Measurements from ENCODE around the gene WSB2.
A peak's percentile ranks its signal among the peaks of the same experiment; 100 is the strongest.

WSB2 gene

GRCh38 chr12:118061011-118061872 is at the start of gene WSB2:
Gene WSB2 (minus strand): TSS chr12:118061179. CDS start chr12:118061048, 131 bp downstream.
- peak within 1 kb of the TSS; percentile 89 for H3K27ac ChIP-seq
- TF ChIP-seq ZFX (IDR thresholded peaks at IDR 0.05; ENCODE audit: borderline replicate concordance), result no peak
- TF ChIP-seq CTCF (IDR thresholded peaks at IDR 0.05), result no peak

- H3K27ac ChIP-seq, result no peak overlapping the region
- TF ChIP-seq CTCF (IDR thresholded peaks at IDR 0.05), result no peak
- TF ChIP-seq ZFX (IDR thresholded peaks at IDR 0.05; ENCODE audit: borderline replicate concordance), result no peak
These were observed 48.1 kb upstream of the WSB2 start for GRCh38 chr12:118109088-118109487.

- TF ChIP-seq CTCF (IDR thresholded peaks at IDR 0.05) (no peak), ZFX (IDR thresholded peaks at IDR 0.05; ENCODE audit: borderline replicate concordance) (no peak)
- H3K27ac ChIP-seq, result no peak overlapping the region
These were observed 46.7 kb upstream of the WSB2 start for GRCh38 chr12:118107694-118108093.

- H3K27ac ChIP-seq, result no peak overlapping the region; the same call in 1 of the 2 replicates
- TF ChIP-seq ZFX (IDR thresholded peaks at IDR 0.05; ENCODE audit: borderline replicate concordance), result no peak
- TF ChIP-seq CTCF (IDR thresholded peaks at IDR 0.05), result no peak
These were observed 46.0 kb upstream of the WSB2 start for GRCh38 chr12:118107011-118107410.

GRCh38 chr12:118103601-118104382 is 42.8 kb upstream of the WSB2 start, which contains the start of gene VSIG10:
Gene VSIG10 (minus strand): TSS chr12:118104011. CDS start chr12:118103671, 340 bp downstream.
- peak within 1 kb of the TSS; percentile 85 for H3K27ac ChIP-seq
- no peak for TF ChIP-seq ZFX (IDR thresholded peaks at IDR 0.05; ENCODE audit: borderline replicate concordance)
- peak; percentile 5; the same call in 1 of the 2 replicates for TF ChIP-seq CTCF (IDR thresholded peaks at IDR 0.05)

GRCh38 chr12:118103201-118103600 is 42.2 kb upstream of the WSB2 start:
- H3K27ac ChIP-seq, result peak overlapping the region; percentile 85
- TF ChIP-seq ZFX (IDR thresholded peaks at IDR 0.05; ENCODE audit: borderline replicate concordance), result no peak
- no peak for TF ChIP-seq CTCF (IDR thresholded peaks at IDR 0.05)
